GM23338 (cell line): ENCODE results near the gene ARRB1. TPM values are rescaled to one million over a fixed set of nuclear protein-coding genes. Genes with fewer than 3 reads are reported as not detected.
A peak's percentile ranks its signal among the peaks of the same experiment; 100 is the strongest.

ENCODE experiments used
- ATAC-seq: fragments of 200-7000 bp; cut with Tn5 transposase; 3 replicates; pipeline ENCODE4 v1.9.1; 2020
- DNase-seq: peaks from one replicate; pipeline ENCODE4 v3.0.0-alpha.2; 2015; ENCODE audit warnings: low spot score
- H2AFZ ChIP-seq: fragments of 200-600 bp; sonication (generic); 2 replicates; pipeline ENCODE4 v1.8.0; 2016; ENCODE audit warnings: antibody characterized with exemption, mild to moderate bottlenecking, moderate library complexity
- H3F3A ChIP-seq: fragments of 200-600 bp; sonication (generic); replicated peaks from 2 replicates; pipeline ENCODE4 v1.8.0; 2017; ENCODE audit warnings: antibody characterized with exemption, mixed run types, low read depth
- H3K27ac ChIP-seq: fragments of 200-600 bp; sonication (generic); 2 replicates; pipeline ENCODE4 v1.6.1; 2016; ENCODE audit warnings: low read depth
- H3K27me3 ChIP-seq: fragments of 200-600 bp; sonication (generic); 2 replicates; pipeline ENCODE4 v1.8.0; 2016; ENCODE audit warnings: mild to moderate bottlenecking, mixed run types, moderate library complexity; ENCODE audit not compliant: insufficient read depth
- H3K36me3 ChIP-seq: fragments of 200-600 bp; sonication (generic); 2 replicates; pipeline ENCODE4 v1.8.0; 2016; ENCODE audit warnings: mild to moderate bottlenecking; ENCODE audit not compliant: insufficient read depth
- H3K4me1 ChIP-seq: fragments of 200-600 bp; sonication (generic); 2 replicates; pipeline ENCODE4 v1.8.0; 2016; ENCODE audit warnings: mild to moderate bottlenecking, moderate library complexity; ENCODE audit not compliant: insufficient read depth
- H3K4me2 ChIP-seq: fragments of 200-600 bp; sonication (generic); 2 replicates; pipeline ENCODE4 v1.7.1; 2017; ENCODE audit warnings: mixed run types
- H3K4me3 ChIP-seq: fragments of 200-600 bp; sonication (generic); 2 replicates; pipeline ENCODE4 v1.6.1; 2016; ENCODE audit warnings: mixed run types
- H3K79me2 ChIP-seq: fragments of 200-600 bp; sonication (generic); replicated peaks from 2 replicates; pipeline ENCODE4 v1.8.0; 2017; ENCODE audit warnings: mild to moderate bottlenecking; ENCODE audit not compliant: insufficient read depth
- H3K9me2 ChIP-seq: fragments of 200-600 bp; sonication (generic); 2 replicates; pipeline ENCODE4 v1.8.0; 2017; ENCODE audit not compliant: insufficient read depth
- H4K20me1 ChIP-seq: fragments of 200-600 bp; sonication (generic); replicated peaks from 2 replicates; pipeline ENCODE4 v1.8.0; 2017; ENCODE audit warnings: mild to moderate bottlenecking; ENCODE audit not compliant: insufficient read depth
- H3K27ac Mint-ChIP-seq: 2 replicates; pipeline ENCODE4 v1.8.0; 2020; ENCODE audit warnings: inconsistent platforms, mild to moderate bottlenecking, moderate library complexity, mixed read lengths
- H3K27me3 Mint-ChIP-seq: 3 replicates; pipeline ENCODE4 v1.8.0; 2022; ENCODE audit warnings: low read depth, mild to moderate bottlenecking, moderate library complexity, mixed read lengths, inconsistent platforms; ENCODE audit not compliant: insufficient read depth, poor library complexity
- H3K36me3 Mint-ChIP-seq: 3 replicates; pipeline ENCODE4 v1.8.0; 2021; ENCODE audit warnings: low read depth, mild to moderate bottlenecking, inconsistent platforms, moderate library complexity, mixed read lengths
- H3K4me1 Mint-ChIP-seq: 3 replicates; pipeline ENCODE4 v1.8.0; 2020; ENCODE audit warnings: mild to moderate bottlenecking, inconsistent platforms, mixed read lengths
- H3K4me3 Mint-ChIP-seq: 3 replicates; pipeline ENCODE4 v1.8.0; 2021; ENCODE audit warnings: moderate library complexity, mild to moderate bottlenecking, inconsistent platforms, mixed read lengths
- H3K9me3 Mint-ChIP-seq: 3 replicates; pipeline ENCODE4 v1.8.0; 2020; ENCODE audit warnings: moderate library complexity, mild to moderate bottlenecking, inconsistent platforms, mixed read lengths
- CREB1 ChIP-seq: fragments of 250-450 bp; sonication (Bioruptor Pico); IDR thresholded peaks from 2 replicates; pipeline ENCODE4 v1.5.0; 2020; ENCODE audit warnings: low read depth, mild to moderate bottlenecking, moderate library complexity
- CTCF ChIP-seq, 2 experiments: fragments of 200-600 bp in 1 of 2; sonication (generic) in 1 of 2; conservative IDR thresholded peaks; 2 replicates each; pipeline versions ENCODE4 v1.5.1 to v1.6.1; 2016 to 2017; ENCODE audit warnings: antibody characterized with exemption in 2 of 2, low read depth in 2 of 2, mild to moderate bottlenecking in 2 of 2, moderate library complexity in 1 of 2
- ETS1 ChIP-seq: IDR thresholded peaks from 2 replicates; pipeline ENCODE4 v1.6.1; 2016; ENCODE audit warnings: antibody characterized with exemption
- EZH2phosphoT487 ChIP-seq: fragments of 200-600 bp; sonication (generic); IDR thresholded peaks from one replicate; pipeline ENCODE4 v1.8.1; 2018; ENCODE audit warnings: antibody characterized with exemption; ENCODE audit not compliant: unreplicated experiment
- JUNB ChIP-seq: IDR thresholded peaks from one replicate; pipeline ENCODE4 v1.6.1; 2016; ENCODE audit warnings: antibody characterized with exemption; ENCODE audit not compliant: unreplicated experiment
- NANOG ChIP-seq: IDR thresholded peaks from 2 replicates; pipeline ENCODE4 v1.6.1; 2016; ENCODE audit warnings: antibody characterized with exemption, borderline replicate concordance
- POLR2AphosphoS5 ChIP-seq: IDR thresholded peaks from 2 replicates; pipeline ENCODE4 v1.6.1; 2016; ENCODE audit warnings: antibody characterized with exemption, low read depth
- REST ChIP-seq: IDR thresholded peaks from one replicate; pipeline ENCODE4 v1.6.1; 2018; ENCODE audit warnings: antibody characterized with exemption; ENCODE audit not compliant: unreplicated experiment
- STAT1 ChIP-seq: IDR thresholded peaks from one replicate; pipeline ENCODE4 v1.6.1; 2016; ENCODE audit warnings: antibody characterized with exemption; ENCODE audit not compliant: unreplicated experiment
- ZNF331 ChIP-seq: fragments of 250-450 bp; sonication (Bioruptor Pico); IDR thresholded peaks from 2 replicates; pipeline ENCODE4 v1.5.0; 2020; ENCODE audit warnings: low read depth, mild to moderate bottlenecking, moderate library complexity
- polyA plus RNA-seq: library from polyadenylated mRNA; unstranded; fragments of >200 nt; fragmentation: Nextera tagmentation; extraction: Ambion mirVana; gene quantifications from 2 replicates; pipeline ENCODE4 v1.2.1, GENCODE V29; 2016
- total RNA-seq: library from RNA; depleted of rRNA; stranded (reverse); fragments of >200 nt; shearing (Covaris generic); gene quantifications from 2 replicates; pipeline ENCODE4 v1.2.3, GENCODE V29; 2014

Gene ARRB1
- total and polyA plus RNA-seq, 2 experiments from 2014 or later: 6.3 to 11.1 TPM

- H3K4me1 Mint-ChIP-seq: peaks cover 17% of the 10 kb centered on the region
- no peak overlapping the region for H3K4me3 Mint-ChIP-seq
- Histone ChIP-seq H3F3A (no peaks in the 10 kb centered on the region), H3K79me2 (no peaks in the 10 kb centered on the region), H3K4me3 (no peak overlapping the region), H3K27ac (no peak overlapping the region; the same call in 1 of the 2 replicates), H3K27me3 (no peaks in the 10 kb centered on the region), H3K4me2 (no peak overlapping the region), H3K4me1 (no peaks in the 10 kb centered on the region; the same call in 1 of the 2 replicates), H4K20me1 (no peaks in the 10 kb centered on the region), H3K36me3 (no peaks in the 10 kb centered on the region), H3K9me2 (no peaks in the 10 kb centered on the region), H2AFZ (no peak overlapping the region)
- peak; percentile 69 for DNase-seq
- no peak overlapping the region for H3K27ac Mint-ChIP-seq
- no peak for ATAC-seq
- H3K27me3 Mint-ChIP-seq: peaks cover 6% of the 10 kb centered on the region
- H3K9me3 Mint-ChIP-seq: no peaks in the 10 kb centered on the region
- no peaks in the 10 kb centered on the region for H3K36me3 Mint-ChIP-seq
- TF ChIP-seq POLR2AphosphoS5 (no peak), CTCF (conservative IDR thresholded peaks at IDR 0.05; ENCODE audit: low read depth in 2 of 2) (no peak), CREB1 (CRISPR knock-in tag) (no peak), STAT1 (no peak), NANOG (no peak), ETS1 (no peak), JUNB (no peak), REST (no peak), ZNF331 (CRISPR knock-in tag) (no peak), EZH2phosphoT487 (no peak)
These were observed 35.6 kb upstream of the ARRB1 start for GRCh38 chr11:75386942-75387630.
